NCI-H1105 (cell line): Measurements from ENCODE around the gene SLC12A8.

Experiments used
- DNase-seq: peaks from one replicate; lab custom pipeline; 2025; lab: John Stamatoyannopoulos, UW

SLC12A8 gene

GRCh38 chr3:125076464-125076863, 136.1 kb downstream of the SLC12A8 start:
- DNase-seq, result no peak

- no peak for DNase-seq
Observed at GRCh38 chr3:125075738-125076137, 136.8 kb downstream of the SLC12A8 start.

DNA sequence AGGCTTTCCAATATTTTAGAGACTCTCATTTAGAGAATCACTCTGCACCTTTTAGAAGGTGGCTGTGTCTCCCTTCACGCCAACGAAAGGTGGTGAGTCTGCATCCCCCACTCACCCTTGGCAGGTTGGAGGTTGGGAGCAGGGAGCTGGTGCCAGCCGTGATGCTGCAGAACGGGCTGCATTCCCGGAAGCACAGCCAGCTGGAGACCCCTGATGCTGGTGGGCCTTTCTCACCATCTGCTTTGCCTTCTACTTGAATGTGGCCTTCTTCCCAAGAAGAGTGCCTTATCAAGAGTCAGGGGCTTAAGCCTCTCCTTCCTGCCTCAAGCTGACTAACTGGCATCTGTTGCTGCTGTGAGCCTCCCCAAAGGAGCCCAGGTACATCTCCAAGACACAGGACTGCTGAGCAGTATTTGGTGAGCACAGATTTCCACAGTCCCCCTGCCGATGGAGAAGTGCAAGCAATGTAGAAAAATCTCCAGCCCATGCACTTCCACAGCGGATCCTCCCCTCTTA, 139.1 kb downstream of the SLC12A8 start:
- DNase-seq, result no peak

DNA sequence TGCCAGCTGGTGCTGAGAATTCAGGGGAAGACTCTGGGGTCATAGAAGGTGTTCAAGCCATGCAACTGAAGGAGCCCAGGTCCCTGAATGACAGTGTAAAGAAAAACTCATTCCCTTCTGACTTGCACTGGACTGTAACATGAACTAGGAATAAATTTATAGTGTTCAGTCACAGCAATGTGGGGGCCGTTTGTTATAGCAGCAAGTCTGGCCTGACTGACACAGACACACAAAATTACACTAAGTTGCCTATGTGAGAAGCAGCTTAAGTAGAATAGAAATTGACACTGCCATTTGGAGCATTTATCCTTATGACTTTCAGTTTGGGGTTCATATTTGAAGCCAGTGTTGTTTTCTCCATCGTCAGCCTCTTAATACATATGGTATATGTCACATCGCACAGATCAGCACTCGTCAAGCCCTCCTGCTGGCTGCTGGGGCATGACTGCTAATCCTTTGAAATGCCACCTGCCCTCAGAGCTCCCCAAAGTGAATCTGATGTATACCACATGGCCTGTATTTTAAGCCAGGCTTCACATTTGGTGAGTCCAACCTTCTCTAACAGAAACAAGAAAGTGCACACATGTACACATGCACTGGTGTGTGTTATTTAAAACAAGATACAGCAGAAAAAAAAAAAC, 139.7 kb downstream of the SLC12A8 start:
- DNase-seq, result no peak

- no peak for DNase-seq
Observed at GRCh38 chr3:125072301-125072700, 140.2 kb downstream of the SLC12A8 start.

- DNase-seq, result no peak
Observed at GRCh38 chr3:125069968-125070745, 142.4 kb downstream of the SLC12A8 start.

DNA sequence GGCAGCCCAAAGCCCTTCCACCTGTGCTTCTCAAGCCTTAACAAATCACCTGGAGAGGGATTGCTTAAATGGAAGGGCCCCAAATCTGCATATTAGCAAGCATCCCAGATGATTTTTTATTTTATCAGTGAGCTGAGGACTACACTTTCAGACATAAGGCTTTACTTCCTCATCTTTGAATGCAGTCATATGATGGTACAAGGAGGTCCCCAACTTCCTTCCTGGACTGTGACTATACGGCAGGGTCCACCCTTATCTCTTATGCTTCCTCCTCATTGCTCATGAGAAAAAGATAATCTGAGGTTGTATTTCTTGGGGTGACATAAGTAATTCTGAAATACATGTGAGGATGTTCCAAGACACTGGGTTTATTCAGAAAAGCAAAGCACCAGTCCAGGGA, 143.1 kb downstream of the SLC12A8 start:
- no peak for DNase-seq

DNA sequence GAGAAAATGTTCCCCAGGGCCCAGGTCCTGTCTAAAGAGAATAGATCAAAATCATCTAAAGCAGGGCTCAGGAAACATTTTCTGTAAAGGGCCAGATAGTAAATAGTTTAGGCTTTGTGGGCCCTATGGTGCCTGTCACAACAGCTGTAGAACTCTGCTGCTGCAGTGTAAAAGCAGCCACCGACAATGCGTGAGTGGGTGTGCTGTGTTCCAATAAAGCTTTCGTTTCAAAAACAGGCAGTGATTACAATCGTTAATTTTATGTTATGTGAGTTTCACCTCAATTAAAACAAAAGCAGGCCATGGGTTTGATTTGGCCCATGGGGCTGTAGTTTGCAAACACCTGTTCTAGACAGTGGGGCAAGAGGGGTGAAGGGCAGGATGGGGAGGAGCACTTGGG, 144.3 kb downstream of the SLC12A8 start:
- no peak for DNase-seq

DNA sequence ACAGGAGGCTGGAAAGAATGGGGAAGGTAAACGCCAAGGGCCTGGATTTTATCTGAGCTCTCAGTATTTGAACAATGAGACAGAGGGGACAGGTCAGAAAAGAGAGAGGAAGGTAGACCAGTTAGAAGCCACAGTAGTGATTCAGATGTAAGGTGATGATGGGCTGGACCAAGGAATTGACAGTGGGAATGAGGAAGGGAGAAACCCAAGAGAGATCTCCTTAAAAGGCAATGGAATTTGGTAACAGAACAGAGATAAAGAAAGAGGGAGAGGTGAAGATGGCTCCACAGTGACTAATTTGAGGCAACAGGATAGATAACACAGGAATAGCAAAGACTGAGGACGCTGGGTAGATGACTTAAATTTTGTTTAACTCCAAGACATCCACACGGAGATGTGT, 145.3 kb downstream of the SLC12A8 start:
- no peak for DNase-seq

GRCh38 chr3:125062904-125063618, 149.5 kb downstream of the SLC12A8 start:
- DNase-seq, result no peak

DNA sequence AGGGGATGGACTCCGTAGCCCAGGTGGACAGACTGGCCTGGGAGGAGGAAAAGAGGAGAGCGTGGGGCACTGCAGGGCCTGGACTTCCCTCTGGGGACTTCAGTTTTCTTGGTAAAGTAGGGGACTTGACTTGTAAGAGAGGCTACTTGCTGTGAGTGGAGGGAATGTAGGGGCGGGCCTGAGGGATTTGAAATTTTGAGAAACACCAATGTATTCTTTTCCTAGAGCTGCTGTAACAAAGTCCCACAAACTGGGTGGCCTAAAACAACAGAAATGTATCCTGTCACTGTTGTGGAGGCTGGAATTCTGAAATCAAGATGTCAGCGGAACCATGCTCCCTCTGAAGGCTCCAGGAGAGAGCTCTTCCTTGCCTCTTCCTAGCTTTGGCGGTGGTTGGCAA, 150.9 kb downstream of the SLC12A8 start:
- no peak for DNase-seq

DNA sequence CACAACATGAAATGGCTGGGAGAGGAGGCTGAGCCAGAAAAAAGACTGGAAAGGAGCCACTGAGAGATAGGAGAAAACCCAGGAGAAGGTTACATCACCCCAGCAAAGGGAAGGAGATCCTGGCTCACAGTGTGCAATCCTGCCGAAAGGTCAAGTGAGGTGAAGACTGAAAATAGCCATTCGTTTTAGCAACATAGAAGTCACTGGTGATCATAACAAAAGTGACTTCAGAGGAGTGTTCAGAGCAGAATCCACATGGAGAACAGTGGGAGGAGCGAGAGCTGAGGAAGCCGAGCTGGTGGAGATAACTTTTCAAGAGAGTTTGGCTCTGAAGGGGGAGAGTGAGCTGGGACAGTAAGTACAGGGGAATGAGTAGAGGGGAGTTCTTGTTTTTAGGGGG, 151.4 kb downstream of the SLC12A8 start:
- no peak for DNase-seq

DNA sequence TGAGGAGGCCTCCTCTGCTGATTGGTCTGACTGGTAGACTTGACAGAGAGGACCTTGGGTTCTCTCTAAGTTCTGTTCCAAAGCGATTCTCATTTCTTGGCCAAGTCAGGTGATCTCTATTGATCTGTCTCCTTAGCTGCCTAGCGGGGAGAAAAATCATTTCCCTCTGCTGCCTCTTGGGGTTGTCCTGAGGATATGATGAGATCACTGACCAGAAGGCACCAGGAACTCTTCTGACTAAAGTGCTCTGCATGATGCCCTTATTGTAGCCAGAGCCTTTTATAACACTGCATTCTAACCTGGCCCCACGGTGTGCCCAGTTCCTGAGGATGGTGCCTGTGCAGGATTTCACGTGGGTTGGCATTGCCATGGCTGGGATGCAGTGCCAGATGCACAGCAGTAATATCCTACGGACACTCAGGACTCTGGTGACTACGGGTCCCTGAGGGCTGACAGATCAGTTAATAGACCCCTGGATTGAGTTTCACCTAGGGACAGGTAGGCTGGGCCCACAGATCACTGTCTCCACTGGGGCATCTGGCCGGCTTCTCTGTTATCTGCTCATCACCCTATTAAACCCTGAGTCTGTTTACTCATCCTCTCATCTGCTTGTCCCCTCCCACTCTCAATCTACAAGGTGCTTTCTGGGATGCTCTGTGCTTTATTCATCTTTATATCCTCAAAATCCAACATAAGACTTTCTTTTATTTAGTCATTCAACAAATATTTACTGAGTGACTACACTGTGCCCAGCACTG, 152.9 kb downstream of the SLC12A8 start:
- no peak for DNase-seq

DNA sequence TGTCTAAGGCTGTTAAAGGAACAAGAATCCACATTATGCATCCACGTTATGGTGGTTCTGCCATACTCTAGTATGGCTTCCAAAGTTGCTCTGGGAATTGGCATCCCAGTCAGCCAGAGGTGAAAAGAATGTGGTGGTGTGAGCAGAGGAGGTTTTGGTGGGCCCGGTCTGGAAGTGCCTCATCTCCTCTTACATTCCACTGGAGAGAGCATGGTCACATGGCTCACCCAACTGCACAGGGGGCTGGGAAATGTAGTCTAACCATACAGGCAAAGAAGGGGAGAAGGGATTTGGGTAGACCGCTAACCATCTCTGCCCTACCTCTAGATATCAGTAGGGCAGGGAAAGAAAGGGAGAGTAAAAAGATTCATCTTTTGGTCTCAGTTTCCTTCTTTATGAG, 153.6 kb downstream of the SLC12A8 start:
- no peak for DNase-seq

DNA sequence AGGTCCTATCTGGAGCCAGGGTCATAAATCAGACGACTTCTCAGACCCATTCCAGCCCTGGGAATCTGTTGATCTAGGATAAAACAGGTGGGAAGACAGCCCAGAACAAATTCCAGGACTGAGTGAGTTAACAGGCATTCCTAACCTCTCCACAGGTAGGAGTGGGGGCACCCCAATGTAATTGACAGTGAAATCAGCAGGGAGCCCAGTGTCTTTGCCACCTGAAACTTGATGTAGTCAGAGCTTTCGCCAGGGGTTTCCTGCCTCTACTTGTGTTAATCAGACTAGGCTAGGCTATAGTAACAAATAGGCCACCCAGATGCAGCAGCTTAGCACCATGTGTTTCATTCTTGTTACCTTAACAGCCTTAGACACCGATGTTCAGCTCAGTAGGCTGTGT, 154.0 kb downstream of the SLC12A8 start:
- no peak for DNase-seq

DNA sequence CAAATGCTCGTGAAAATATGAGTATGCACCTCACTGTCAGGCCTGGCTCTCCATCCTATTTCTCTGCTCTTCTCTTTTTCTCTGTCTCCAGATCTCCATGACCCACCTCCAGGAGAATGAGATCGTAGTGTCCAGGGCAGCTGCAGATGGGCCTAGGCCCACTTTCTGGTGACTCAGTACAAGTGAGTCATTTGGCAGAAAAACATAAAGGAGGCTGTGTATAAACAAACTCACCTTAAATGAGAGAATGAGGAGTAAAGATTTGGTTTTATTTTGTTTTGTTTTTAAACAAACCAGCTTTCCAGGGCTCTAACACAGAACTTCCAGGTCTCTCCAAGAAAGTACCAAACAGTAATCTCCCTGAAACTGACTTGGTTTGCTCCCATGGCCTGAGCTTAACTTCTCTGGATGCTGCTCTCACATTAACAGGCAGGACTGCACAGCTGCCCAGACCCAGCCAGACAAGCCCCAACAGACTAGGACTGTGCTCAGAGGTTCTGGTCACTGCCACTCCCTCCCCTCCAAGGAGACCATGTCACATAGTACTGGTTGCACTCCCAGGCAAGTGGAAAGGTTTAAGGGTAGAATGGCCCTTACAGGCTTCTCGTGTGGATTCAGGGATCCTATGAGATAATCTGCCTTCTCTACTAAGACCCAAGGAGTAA, 155.2 kb downstream of the SLC12A8 start:
- no peak for DNase-seq

DNA sequence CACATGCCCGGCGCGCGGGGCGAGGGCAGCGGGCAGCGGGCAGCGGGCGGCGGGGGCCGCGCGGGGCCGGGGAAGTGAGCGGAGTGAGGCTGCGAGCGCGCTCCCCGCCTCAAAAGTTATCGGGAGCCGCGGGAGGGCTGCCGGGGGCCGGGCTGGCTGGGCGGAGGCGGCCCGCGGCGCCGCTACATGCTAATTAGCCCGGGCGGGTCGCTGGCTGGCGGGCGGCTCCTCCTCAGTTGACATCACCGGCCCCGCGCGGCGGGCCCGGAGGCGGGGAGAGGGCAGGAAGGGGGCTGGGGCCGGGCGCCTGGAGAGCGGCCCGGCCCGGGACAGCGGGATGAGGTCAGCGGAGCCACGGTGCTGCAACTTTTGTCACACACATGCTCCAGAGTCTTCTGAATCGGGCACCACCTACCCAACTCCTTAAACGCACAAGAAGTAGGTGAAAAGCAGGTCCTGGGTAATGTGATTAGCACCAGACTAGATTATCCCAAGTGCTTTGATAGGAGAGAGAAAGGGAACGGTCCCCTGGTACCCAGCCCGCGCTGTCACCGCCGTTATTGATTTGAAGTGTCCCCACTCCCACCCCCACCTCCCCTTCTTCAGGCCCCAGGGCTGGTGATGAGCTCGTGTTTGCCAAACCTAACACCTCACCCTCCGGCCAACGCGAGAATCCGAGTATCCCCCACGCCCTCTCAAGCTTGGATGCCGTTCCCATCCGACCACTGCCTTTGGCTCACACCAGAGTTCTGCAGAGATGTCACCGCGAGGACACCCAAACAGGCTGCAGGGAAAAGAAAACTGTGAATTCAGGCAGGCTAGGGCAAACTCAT, 156.4 kb downstream of the SLC12A8 start, which contains the start of gene HEG1:
Gene HEG1 (minus strand): TSS at position 85 of the 833 bp plus-strand sequence. CDS start 107 bp downstream, outside the sequence.
- DNase-seq, result peak; percentile 68

DNA sequence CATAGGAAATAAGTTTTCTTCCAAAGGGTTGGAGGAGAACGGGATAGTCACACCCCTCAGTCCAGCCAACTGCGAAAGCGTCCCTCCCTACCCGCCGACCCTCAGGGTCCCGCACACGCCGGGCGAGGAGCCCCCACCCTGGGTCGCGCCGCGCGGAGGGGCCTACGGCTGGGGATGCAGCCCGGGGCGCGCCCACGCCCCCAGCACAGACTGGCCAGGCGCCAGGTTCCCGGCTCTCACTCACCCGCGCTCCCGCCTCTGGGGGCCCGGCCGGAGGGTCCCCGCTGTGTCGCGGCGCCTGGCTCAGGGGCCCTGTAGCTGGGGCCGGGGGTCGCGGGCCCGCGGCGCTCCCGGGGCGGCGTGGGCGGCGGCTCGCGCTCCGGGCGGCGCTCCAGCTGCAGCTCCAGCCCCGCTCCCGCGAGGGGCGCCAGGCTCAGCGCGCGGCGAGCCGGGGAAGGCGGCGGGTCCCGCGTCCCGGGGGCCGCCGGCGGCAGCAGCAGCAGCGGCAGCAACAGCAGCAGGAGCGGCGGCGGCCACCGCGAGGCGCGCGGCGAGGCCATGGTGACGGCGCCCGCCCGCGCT, 157.1 kb downstream of the SLC12A8 start:
- peak; percentile 68 for DNase-seq

DNA sequence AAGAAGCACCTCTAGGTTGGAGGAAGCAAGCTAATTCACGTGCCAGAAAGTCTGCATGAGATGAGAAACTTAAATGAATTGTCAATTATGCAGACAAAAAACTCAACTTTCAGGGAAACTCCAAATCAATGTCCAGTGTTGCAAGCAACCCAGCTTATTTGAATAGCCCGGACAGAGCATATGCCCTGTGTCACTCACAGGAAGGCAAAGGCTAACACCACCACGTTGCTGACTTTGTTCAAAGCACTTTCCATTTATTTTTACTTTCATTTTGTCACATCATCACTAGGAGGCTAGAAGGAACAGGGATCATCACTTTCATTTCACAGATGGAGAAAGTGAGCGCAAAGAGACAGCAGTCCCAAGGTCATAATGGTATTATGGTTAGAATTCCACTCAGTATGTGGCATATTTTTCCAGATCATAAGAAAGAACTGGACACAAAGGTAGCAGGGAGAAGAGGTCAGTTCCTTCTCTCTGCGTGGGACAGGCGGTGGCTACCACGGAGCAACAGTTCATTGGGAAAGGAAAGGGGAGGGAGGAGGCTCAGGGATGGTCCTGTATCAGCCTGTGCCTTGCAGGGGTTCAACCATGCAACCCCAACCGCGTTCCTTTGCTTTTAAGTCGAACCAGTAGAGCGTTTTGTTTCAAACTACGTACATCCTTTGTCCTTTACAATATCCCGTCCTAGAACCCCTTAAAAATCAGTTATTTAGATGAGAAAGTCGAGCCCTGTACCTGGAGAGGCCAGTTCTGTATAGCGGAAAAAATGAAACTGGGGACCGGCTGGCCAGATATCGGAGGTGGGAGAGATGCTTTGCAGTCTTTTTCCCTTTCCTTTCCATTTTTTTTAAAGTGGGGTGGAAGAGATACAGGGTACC, 157.9 kb downstream of the SLC12A8 start:
- DNase-seq, result no peak
